NT2/D1 (cell line): ENCODE data around the gene FAM124A.

ENCODE experiments used
- DNase-seq: peaks from one replicate; pipeline ENCODE4 v3.0.0-alpha.2; 2011; ENCODE audit warnings: low read depth, low spot score
- H3K27me3 ChIP-seq: 2 replicates; pipeline ENCODE4 v1.6.0; 2011; ENCODE audit warnings: mild to moderate bottlenecking; ENCODE audit not compliant: insufficient read length, insufficient read depth
- H3K36me3 ChIP-seq: 2 replicates; pipeline ENCODE4 v1.6.1; 2011; ENCODE audit warnings: mild to moderate bottlenecking, low read length, mixed read lengths; ENCODE audit not compliant: insufficient read depth, insufficient read length
- H3K4me1 ChIP-seq: 2 replicates; pipeline ENCODE4 v1.5.1; 2011; ENCODE audit not compliant: insufficient read depth, insufficient read length
- H3K4me3 ChIP-seq: 2 replicates; pipeline ENCODE4 v1.5.1; 2011; ENCODE audit warnings: low read depth; ENCODE audit not compliant: insufficient read length
- H3K9ac ChIP-seq: 2 replicates; pipeline ENCODE4 v1.6.0; 2011; ENCODE audit warnings: low read depth; ENCODE audit not compliant: insufficient read length
- H3K9me3 ChIP-seq: 2 replicates; pipeline ENCODE4 v1.5.1; 2011; ENCODE audit warnings: mild to moderate bottlenecking, low read length; ENCODE audit not compliant: insufficient read depth
- SUZ12 ChIP-seq: IDR thresholded peaks from 2 replicates; pipeline ENCODE4 v1.6.1; 2011; ENCODE audit not compliant: insufficient read length, insufficient read depth; ENCODE audit errors: extremely low read depth
- YY1 ChIP-seq: IDR thresholded peaks from 2 replicates; pipeline ENCODE4 v1.6.1; 2011; ENCODE audit not compliant: insufficient read length, insufficient read depth
- ZNF274 ChIP-seq: IDR thresholded peaks from 2 replicates; pipeline ENCODE4 v1.6.1; 2011; ENCODE audit warnings: mild to moderate bottlenecking, low read depth, low read length

The FAM124A gene

DNA sequence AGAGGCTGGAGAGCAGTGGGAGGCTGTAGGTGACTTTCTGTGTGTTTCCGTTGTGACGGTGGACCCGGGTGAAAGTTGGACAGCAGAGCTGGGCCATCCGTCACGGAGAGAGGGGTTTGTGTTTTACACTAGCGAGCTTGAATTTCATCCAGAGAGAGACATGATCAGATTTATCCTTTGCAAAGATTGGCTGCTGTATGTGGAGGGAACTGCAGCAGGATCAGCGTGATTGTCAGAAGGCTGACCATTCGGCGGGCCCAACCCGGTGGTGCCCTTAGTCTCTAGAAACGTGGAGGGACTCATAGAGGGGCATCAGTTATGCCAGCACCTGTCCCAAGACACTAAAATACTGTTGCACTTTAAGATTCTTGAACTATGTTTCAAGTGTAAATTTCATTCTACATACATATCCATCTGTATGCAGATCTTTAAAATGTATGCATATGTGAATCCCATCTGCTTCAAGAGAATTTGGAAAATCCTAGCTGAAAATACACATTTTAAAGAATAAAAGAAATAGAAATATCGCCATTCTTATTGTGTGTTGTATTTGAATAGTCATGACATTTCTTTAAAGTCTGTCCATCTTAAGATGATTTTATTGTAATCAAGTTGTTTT is 7.0 kb downstream of the FAM124A start:
- no peaks in the 10 kb centered on the region for H3K36me3 ChIP-seq
- no peaks in the 10 kb centered on the region for H3K4me1 ChIP-seq
- no peaks in the 10 kb centered on the region for H3K27me3 ChIP-seq
- H3K9ac ChIP-seq: no peak overlapping the region
- no peaks in the 10 kb centered on the region for H3K9me3 ChIP-seq
- TF ChIP-seq YY1 (no peak), SUZ12 (no peak), ZNF274 (no peak)
- DNase-seq: no peak
- no peak overlapping the region for H3K4me3 ChIP-seq

DNA sequence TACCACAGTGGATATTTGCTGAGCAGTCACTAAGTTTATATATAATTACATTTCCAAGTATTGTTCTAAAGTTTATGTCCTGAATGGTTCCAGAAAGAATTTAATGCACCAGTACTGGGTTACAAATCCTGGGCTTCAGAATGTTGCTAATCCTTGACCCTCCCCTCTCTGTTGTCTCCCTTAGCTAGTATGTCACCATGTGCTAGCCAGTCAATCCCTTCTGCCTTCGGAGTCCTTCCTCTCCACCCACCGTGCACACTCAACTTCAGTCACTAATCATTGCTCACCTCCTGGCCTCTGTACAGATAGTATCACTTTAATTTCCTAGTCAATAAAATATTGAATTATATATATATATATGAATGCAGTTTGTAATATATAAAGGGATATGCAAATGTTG is 7.5 kb downstream of the FAM124A start:
- Histone ChIP-seq H3K36me3 (no peaks in the 10 kb centered on the region), H3K9ac (no peak overlapping the region), H3K27me3 (no peaks in the 10 kb centered on the region), H3K9me3 (no peaks in the 10 kb centered on the region), H3K4me3 (no peak overlapping the region), H3K4me1 (no peaks in the 10 kb centered on the region)
- TF ChIP-seq ZNF274: no peak
- TF ChIP-seq YY1: no peak
- no peak for TF ChIP-seq SUZ12
- DNase-seq: no peak

DNA sequence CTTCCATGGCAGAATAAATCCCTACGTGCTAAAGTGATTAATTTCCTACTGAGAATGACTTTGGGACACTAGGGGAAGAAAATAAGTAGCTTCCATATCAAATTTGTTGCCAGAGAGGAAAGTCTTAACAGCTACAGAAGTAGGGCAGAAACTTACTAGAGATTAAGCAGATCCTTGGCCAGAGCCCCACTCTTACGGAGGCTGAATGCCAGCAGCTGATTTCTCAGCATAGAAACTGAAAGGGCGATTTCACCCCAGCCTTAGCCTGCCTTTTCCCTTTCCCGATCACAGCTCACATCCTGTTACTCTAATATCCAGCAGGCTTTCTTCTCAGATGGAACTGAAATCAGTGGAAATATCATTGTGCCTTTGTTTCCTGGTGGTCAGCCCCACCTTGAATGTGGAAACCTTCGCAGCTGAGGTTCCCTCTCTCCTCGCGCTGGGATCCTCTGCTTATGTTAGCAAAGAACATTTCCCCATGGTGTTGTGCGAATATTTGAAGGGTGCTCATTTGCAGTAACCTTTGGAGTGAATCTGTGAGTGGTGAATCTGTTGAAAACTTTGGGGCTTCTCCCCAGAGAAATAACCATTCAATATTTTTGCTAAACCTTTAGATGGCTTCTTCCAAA is 8.4 kb downstream of the FAM124A start:
- TF ChIP-seq YY1 (no peak), SUZ12 (no peak), ZNF274 (no peak)
- DNase-seq: no peak
- H3K9me3 ChIP-seq: no peaks in the 10 kb centered on the region
- H3K4me3 ChIP-seq: no peak overlapping the region
- no peaks in the 10 kb centered on the region for H3K27me3 ChIP-seq
- H3K9ac ChIP-seq: no peak overlapping the region
- no peaks in the 10 kb centered on the region for H3K4me1 ChIP-seq
- H3K36me3 ChIP-seq: no peaks in the 10 kb centered on the region

DNA sequence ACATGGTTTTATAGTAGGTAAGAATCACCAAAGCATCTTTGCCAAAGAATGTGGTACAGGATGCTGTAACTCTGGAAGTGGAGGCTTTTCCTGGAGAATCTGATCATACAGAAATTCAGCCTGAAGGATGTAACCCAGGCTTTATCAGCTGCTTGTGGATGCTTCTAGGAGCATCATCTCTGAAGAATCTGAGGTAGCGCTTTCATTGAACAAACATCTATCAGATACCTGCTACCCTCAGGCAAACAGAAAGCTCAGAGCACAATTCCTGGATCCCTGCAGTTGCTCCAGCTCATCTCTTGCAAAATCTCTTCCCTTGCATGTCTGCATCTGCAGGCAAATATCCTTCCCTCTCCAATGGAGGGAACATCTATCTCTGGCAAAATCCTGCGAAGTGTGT is 9.3 kb downstream of the FAM124A start:
- no peak for TF ChIP-seq YY1
- no peak for TF ChIP-seq SUZ12
- TF ChIP-seq ZNF274: no peak
- no peaks in the 10 kb centered on the region for H3K27me3 ChIP-seq
- DNase-seq: no peak
- H3K36me3 ChIP-seq: no peaks in the 10 kb centered on the region
- H3K9ac ChIP-seq: no peak overlapping the region
- H3K9me3 ChIP-seq: no peaks in the 10 kb centered on the region
- no peak overlapping the region for H3K4me3 ChIP-seq
- no peaks in the 10 kb centered on the region for H3K4me1 ChIP-seq

DNA sequence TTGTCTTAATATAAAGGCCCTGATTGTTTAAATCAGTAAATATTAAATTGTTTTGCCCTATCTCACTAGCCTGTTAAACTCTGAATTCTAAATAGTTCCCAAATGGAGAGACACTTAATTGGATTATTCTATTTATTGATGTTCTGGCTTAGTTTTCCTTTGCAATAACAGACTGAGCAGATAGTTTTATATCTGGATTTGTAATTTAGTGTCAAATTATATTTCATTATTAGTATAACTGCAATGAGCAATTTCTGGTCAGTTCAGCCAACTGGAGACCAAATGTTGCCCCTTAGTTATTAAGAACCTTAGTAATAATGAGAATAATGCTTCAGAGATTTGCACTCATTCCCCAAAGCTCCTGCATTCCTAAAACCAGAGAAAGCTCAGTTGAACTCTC is 10.1 kb downstream of the FAM124A start:
- Histone ChIP-seq H3K4me1 (no peaks in the 10 kb centered on the region), H3K9me3 (no peaks in the 10 kb centered on the region), H3K9ac (no peak overlapping the region), H3K36me3 (no peaks in the 10 kb centered on the region), H3K27me3 (no peaks in the 10 kb centered on the region), H3K4me3 (no peak overlapping the region)
- no peak for TF ChIP-seq SUZ12
- no peak for TF ChIP-seq YY1
- TF ChIP-seq ZNF274: no peak
- no peak for DNase-seq

DNA sequence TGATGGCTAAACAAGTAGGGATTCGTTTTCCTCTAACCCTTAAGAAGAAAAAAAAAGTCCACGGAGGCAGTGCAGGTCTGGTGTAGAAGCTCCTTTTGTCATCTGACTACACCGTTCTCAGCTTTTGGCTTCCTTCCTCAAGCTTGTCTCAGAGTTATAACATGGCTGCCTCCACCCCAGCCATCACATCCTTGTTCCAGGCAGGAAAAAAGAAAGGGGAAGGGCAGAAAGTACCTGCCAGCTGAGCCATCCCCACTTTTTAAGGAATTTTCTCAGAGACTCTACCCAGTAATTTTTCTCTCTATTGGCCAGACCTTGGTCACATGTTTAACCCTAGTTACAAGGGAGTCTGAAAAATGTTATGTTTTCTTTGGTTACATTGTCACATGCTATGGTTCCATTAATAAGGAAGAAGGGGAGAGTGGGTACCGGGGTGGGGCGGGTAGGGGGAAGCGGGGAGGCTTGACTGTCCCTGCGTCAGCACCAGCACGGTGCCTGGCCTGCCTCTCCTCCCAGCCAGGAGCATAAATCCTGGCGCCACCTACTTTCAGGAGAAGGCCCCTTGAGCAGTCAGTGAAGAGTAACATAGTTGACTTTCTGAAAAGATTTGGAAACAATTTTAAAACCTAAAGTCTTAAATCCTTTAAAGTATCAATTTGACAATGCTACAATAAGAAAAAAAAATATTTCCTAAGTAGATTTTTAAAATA is 11.1 kb downstream of the FAM124A start:
- DNase-seq: no peak
- TF ChIP-seq SUZ12 (no peak), ZNF274 (no peak), YY1 (no peak)
- no peaks in the 10 kb centered on the region for H3K4me1 ChIP-seq
- H3K27me3 ChIP-seq: no peaks in the 10 kb centered on the region
- no peak overlapping the region for H3K4me3 ChIP-seq
- no peak overlapping the region for H3K9ac ChIP-seq
- no peaks in the 10 kb centered on the region for H3K9me3 ChIP-seq
- H3K36me3 ChIP-seq: no peaks in the 10 kb centered on the region

DNA sequence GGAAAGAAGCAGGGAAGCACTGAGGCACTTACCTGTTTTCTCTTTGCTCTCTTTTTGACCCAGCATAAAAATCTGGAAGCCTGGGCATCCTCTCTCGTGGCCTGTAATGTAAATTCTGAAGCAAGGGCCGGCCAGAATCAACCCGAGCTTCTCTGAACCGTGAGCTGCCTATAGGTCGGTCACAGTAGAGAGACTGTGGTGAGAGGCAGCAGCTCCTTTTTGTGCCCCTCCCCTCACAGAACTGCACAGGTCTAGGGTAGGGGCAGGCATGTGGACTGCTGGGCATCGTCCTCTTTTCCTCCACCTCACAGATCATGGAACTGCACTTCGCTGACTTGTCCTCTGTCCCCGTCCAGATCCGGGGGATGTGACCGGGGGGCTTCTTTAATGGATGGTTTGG is 12.5 kb downstream of the FAM124A start:
- Histone ChIP-seq H3K27me3 (no peaks in the 10 kb centered on the region), H3K36me3 (no peaks in the 10 kb centered on the region), H3K9ac (no peak overlapping the region), H3K4me1 (no peaks in the 10 kb centered on the region), H3K4me3 (no peak overlapping the region), H3K9me3 (no peaks in the 10 kb centered on the region)
- DNase-seq: no peak
- TF ChIP-seq ZNF274 (no peak), SUZ12 (no peak), YY1 (no peak)
